ENCODE measurements around the gene FSD1L.

FSD1L gene

DNA sequence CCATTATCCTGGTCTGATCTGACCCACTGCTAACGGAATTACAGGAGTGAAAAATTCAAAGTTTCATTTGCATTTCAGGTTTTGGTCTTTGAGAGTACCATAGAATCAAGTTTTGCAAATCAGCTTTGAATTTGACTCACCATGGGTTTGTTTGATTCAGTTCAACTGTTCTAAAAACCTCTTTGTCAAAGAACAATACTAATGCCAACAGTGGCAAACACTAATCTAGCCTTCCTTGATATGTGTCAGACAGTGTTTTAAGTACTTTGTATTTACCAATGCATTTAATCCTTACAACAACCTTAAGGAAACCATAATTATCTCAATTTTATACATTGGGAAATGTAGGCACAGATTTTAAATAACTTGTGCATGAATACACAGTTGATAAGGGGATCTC lies 10.1 kb upstream of the FSD1L start:
- DNase-seq: no peak

- no peak for DNase-seq
These were observed 9.6 kb upstream of the FSD1L start for GRCh38 chr9:105438141-105438806.

DNA sequence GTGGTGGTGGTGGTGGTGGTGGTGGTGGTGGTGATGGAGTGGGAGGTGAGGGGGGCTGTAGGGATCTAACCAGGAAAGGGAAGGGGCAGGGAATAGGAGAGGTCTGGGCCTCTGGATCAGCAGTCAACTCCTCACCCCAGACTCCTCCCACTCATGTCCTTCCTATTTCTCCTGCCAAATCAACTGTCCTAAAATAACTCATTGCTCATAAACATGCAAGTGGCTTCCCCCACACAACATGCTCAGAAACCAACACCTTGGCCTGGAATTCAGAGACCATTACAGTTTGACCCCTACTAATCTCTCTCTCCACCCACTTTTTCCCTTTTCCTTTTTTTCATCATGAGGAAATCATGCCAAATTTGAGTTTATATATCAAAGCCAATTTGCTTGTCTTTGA lies 8.4 kb upstream of the FSD1L start:
- no peak for DNase-seq

DNA sequence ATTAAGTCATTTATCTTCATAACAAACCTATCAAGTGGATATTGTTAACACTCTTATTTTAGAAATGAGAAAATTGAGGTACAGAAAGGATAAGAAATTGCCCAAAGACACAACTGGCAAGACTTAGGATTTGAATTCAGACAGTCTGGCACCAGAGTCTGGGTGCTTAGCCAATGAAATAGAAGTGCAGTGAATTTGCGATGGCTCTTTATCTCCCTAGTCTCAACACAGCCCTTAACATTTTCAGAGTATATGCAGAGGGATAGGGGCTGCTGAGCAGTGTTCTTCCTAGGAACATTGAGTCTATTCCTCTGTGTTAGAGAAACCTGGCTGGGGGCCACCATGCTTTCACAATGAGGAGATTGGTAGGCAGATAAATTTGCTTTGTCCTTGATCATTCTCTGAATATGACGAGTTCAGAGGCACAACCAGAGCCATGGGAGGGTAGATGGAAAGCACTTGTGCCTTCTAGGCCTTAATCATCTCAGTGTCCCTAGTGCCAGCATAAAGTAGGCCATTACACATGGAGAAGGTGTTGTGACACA lies 6.1 kb upstream of the FSD1L start:
- no peak for DNase-seq

DNA sequence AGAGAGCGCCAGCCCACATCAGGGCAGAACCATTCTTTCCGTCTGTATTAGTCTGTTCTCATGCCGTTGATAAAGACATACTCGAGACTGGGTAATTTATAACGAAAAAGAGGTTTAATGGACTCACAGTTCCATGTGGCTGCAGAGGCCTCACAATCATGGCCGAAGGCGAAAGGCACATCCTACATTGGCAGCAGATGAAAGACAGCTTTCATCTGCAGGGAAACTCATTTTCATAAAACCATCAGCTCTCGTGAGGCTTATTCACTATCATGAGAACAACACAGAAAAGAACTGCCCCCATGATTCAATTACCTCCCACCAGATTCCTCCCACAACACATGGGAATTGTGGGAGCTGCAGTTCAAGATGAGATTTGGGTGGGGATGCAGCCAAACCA lies 4.7 kb upstream of the FSD1L start:
- DNase-seq: no peak

- no peak for DNase-seq
These were observed 3.7 kb upstream of the FSD1L start for GRCh38 chr9:105444130-105444529.

GRCh38 chr9:105445203-105445881 lies 2.5 kb upstream of the FSD1L start:
- DNase-seq: no peak

GRCh38 chr9:105447386-105447813 lies 434 bp upstream of the FSD1L start:
- no peak for DNase-seq

DNA sequence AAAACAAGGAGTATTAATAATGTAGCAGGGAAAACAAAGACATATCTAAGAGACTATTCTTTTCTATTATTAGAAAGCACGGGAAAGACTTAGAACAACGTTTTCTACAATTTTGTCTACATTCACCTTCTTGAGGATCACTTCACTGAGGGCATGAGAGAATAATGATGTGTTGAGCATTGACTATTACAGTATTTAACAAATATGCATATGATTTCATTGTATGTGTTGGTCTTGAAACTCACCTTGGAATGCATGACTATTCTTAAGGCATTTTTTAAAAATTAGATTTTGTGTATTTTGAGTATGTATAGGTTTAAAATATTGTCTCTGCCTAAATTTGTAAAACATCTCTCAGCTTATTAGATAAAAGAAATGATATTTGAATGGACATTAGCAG lies 1.2 kb downstream of the FSD1L start:
- DNase-seq: no peak

GRCh38 chr9:105452185-105452584 lies 4.4 kb downstream of the FSD1L start:
- DNase-seq: no peak

GRCh38 chr9:105455836-105456475 lies 8.1 kb downstream of the FSD1L start:
- no peak for DNase-seq

DNA sequence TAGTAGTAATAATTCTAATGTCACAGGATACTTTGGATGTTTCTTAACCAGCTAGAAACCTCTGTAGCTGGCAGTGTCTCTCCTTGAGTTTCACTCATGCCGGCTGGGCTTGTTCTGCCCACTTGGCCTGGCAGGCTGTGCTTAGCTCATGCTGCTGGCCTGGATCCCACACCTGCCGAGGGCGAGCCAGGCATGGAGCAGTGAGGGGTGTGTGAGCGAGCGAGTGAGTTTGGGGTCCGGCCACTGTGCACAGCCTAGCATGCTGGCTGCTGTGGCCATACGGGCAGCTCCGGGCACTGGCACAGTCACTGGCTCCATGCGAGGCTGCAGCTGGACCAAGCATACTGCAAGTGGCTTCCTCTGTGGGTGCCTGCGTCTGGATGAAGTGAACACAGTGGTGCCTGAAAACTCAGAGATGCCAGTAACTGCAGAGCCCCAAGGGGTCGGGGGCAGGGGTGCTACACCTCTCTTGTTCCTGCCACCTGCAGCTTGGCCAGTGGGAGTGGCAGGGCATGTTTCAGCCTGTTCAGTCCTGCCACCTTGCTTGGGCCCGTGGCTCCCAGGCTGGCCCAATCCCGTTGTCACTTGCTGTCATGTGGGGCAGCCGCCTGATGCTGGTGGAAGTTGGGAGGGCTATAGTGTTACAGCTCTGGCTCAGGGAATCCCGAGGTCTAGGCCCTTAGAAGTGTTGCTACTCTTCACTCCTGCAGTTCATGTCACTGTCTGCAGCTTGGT lies 9.9 kb downstream of the FSD1L start:
- no peak for DNase-seq

DNA sequence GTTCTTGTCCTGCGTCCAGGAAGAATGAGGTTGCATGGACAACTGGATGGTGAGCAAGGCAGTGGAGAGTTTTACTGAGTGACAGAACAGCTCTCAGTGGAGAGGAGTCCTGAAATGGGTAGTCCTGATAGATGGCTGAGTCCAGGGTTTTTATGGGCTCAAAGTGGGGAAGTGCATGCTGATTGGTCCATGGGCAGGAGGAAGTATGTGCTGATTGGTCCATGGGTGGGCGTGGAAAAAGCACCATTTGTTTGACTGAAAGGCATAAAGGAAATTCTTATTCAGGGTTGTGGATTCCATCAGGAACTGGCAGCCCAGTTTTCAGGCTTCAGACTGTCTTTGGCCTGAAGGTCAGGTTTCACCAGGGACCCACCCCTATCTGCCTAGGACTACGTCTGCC lies 10.6 kb downstream of the FSD1L start:
- no peak for DNase-seq

DNA sequence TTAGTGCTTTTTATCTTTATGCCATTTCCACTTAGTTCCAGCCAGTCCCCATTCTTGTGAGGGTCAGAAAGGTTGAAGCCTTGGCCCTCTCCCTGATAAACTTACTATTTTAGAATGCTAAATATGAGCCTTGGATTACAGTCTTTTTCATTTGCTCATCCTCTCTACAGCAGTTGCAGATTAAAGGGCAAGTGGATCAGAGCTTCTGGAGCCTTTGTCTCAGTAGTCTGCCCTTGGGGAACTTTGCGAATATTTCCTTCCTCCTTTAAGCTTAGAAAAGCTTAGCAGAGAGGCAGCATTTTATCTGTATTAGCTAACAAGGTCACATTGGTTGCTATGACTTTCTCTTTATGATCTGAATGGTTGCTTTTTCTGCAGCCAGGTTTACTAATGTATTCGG lies 11.5 kb downstream of the FSD1L start:
- DNase-seq: no peak

GRCh38 chr9:105466898-105467455 lies 19.1 kb downstream of the FSD1L start:
- no peak for DNase-seq

- no peak for DNase-seq
These were observed 21.0 kb downstream of the FSD1L start for GRCh38 chr9:105468875-105469274.

GRCh38 chr9:105473221-105473620 lies 25.4 kb downstream of the FSD1L start:
- DNase-seq: no peak

DNA sequence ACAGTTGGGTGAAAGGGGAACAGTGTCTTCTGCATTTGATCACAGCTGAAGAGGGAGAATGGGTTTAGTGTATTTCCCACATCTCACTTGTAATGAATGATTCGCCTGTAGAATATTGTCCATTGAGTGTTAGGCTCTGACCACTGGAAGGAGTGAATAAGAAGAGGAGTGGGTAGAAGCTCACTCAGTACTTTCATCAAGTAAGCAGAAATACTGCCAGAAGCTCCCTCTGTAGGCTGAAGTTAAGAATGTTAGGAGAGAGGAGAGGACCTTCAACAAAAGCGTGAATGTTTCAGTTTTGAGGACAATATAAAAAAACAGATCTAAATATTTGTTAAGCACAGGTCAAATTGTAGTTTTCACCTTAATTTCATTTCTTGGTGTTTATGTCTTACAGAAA lies 27.5 kb downstream of the FSD1L start:
- DNase-seq: no peak

GRCh38 chr9:105479846-105480245 lies 32.0 kb downstream of the FSD1L start:
- no peak for DNase-seq

DNA sequence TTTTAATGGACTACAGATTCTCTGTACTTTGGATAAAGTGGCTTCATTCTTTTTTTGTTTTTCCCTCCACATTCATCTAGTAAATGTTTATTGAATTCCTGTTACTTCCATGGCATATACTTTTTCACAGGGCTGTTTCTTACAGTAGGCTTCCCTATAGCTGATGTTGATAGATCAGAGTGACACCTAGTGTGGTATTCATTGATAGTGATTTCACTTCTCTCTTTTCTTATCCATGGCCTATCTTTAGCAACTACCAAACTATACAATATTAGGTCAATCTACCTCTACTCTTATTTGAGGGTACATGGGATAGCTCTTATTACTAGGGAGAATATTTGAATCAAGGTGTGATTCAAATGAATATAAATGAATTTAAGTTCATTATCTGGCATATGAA lies 35.8 kb downstream of the FSD1L start:
- DNase-seq: no peak

- DNase-seq: no peak
These were observed 36.4 kb downstream of the FSD1L start for GRCh38 chr9:105484226-105484625.

GRCh38 chr9:105485131-105485530 lies 37.3 kb downstream of the FSD1L start:
- no peak for DNase-seq

- DNase-seq: no peak
These were observed 49.0 kb downstream of the FSD1L start for GRCh38 chr9:105496826-105497225.

All from activated CD4-positive, CD25-positive, alpha-beta regulatory T cell treated with anti-CD3 and anti-CD28 coated beads, Interleukin-2, amount 50 U/mL, for 72 hours (primary cell).